Cortex of kidney (tissue), 1 donor: ENCODE measurements around the gene STAM2.
"Not testable (repeated sequence)": the region's sequence is repeated elsewhere in the genome, so short reads cannot be mapped to it uniquely, and the experiment has no call there.

Experiments
- DNase-seq: peaks from one replicate; lab custom pipeline; 2025; lab: John Stamatoyannopoulos, UW

Gene STAM2

GRCh38 chr2:152172201-152172785 is 3.3 kb downstream of the STAM2 start:
- DNase-seq: not testable (repeated sequence)

- no peak for DNase-seq
These were observed 3.8 kb downstream of the STAM2 start for GRCh38 chr2:152171718-152172117.

- DNase-seq: not testable (repeated sequence)
These were observed 6.4 kb downstream of the STAM2 start for GRCh38 chr2:152169158-152169557.

GRCh38 chr2:152167470-152167869 is 8.1 kb downstream of the STAM2 start:
- DNase-seq: not testable (repeated sequence)

GRCh38 chr2:152167065-152167464 is 8.5 kb downstream of the STAM2 start:
- DNase-seq: no peak

GRCh38 chr2:152166633-152167032 is 8.9 kb downstream of the STAM2 start:
- no peak for DNase-seq

- DNase-seq: no peak
These were observed 9.8 kb downstream of the STAM2 start for GRCh38 chr2:152165780-152166179.

- no peak for DNase-seq
These were observed 10.3 kb downstream of the STAM2 start for GRCh38 chr2:152165306-152165705.

- DNase-seq: not testable (repeated sequence)
These were observed 11.9 kb downstream of the STAM2 start for GRCh38 chr2:152163669-152164068.

- DNase-seq: no peak
These were observed 13.4 kb downstream of the STAM2 start for GRCh38 chr2:152162141-152162540.

GRCh38 chr2:152161598-152161997 is 14.0 kb downstream of the STAM2 start:
- no peak for DNase-seq

- DNase-seq: not testable (repeated sequence)
These were observed 15.2 kb downstream of the STAM2 start for GRCh38 chr2:152160378-152160777.

- DNase-seq: no peak
These were observed 18.3 kb downstream of the STAM2 start for GRCh38 chr2:152157253-152157652.

GRCh38 chr2:152155209-152155608 is 20.4 kb downstream of the STAM2 start:
- no peak for DNase-seq

GRCh38 chr2:152154462-152154861 is 21.1 kb downstream of the STAM2 start:
- DNase-seq: no peak

- DNase-seq: no peak
These were observed 40.9 kb downstream of the STAM2 start for GRCh38 chr2:152134488-152135280.

- DNase-seq: no peak
These were observed 43.3 kb downstream of the STAM2 start for GRCh38 chr2:152132306-152132705.

- no peak for DNase-seq
These were observed 47.9 kb downstream of the STAM2 start for GRCh38 chr2:152127628-152128027.

- no peak for DNase-seq
These were observed 48.9 kb downstream of the STAM2 start for GRCh38 chr2:152126664-152127063.

GRCh38 chr2:152122161-152122560 is 53.4 kb downstream of the STAM2 start:
- DNase-seq: no peak

GRCh38 chr2:152120430-152120829 is 55.1 kb downstream of the STAM2 start:
- DNase-seq: no peak

GRCh38 chr2:152115952-152116351 is 59.6 kb downstream of the STAM2 start:
- DNase-seq: no peak

- no peak for DNase-seq
These were observed 61.2 kb downstream of the STAM2 start for GRCh38 chr2:152114366-152114765.

- DNase-seq: not testable (repeated sequence)
These were observed 68.4 kb downstream of the STAM2 start for GRCh38 chr2:152107140-152107539.
